Liver (tissue), 3 donors: ENCODE measurements around the gene HCN3.

Experiments
- FOXA1 ChIP-seq: IDR thresholded peaks from 2 replicates; pipeline ENCODE4 v1.6.1; 2016; ENCODE audit warnings: antibody characterized with exemption
- GABPA ChIP-seq, 2 donors: IDR thresholded peaks in 1 of 2; conservative IDR thresholded peaks in 1 of 2; 2 replicates each; pipeline ENCODE4 v1.6.1; 2016; ENCODE audit warnings: antibody characterized with exemption in 2 of 2, mild to moderate bottlenecking in 1 of 2, moderate library complexity in 1 of 2
- JUND ChIP-seq, 2 donors: IDR thresholded peaks; 2 replicates each; pipeline ENCODE4 v1.6.1; 2016; ENCODE audit warnings: antibody characterized with exemption in 2 of 2
- RAD21 ChIP-seq, 2 donors: IDR thresholded peaks; 2 replicates each; pipeline ENCODE4 v1.6.1; 2016; ENCODE audit warnings: antibody characterized with exemption in 2 of 2, mild to moderate bottlenecking in 2 of 2
- SP1 ChIP-seq: IDR thresholded peaks from 2 replicates; pipeline ENCODE4 v1.6.1; 2018; ENCODE audit warnings: antibody characterized with exemption, mild to moderate bottlenecking
- TAF1 ChIP-seq: conservative IDR thresholded peaks from 2 replicates; pipeline ENCODE4 v1.6.1; 2016; ENCODE audit warnings: antibody characterized with exemption, mild to moderate bottlenecking
- YY1 ChIP-seq: IDR thresholded peaks from 2 replicates; pipeline ENCODE4 v1.6.1; 2016; ENCODE audit warnings: antibody characterized with exemption, mild to moderate bottlenecking
- TF ChIP-seq, protein P1 (sequence below): fragments of 150-350 bp; IDR thresholded peaks from 2 replicates; pipeline ENCODE4 v1.5.1; 2017; ENCODE audit warnings: improper control_type of control experiment, low read depth, low read length; ENCODE audit not compliant: missing input control
- TF ChIP-seq, protein P2 (sequence below): IDR thresholded peaks from 2 replicates; pipeline ENCODE4 v1.6.1; 2016; ENCODE audit warnings: antibody characterized with exemption
- donor health status: healthy.
- donor health status: healthy.

DNA sequence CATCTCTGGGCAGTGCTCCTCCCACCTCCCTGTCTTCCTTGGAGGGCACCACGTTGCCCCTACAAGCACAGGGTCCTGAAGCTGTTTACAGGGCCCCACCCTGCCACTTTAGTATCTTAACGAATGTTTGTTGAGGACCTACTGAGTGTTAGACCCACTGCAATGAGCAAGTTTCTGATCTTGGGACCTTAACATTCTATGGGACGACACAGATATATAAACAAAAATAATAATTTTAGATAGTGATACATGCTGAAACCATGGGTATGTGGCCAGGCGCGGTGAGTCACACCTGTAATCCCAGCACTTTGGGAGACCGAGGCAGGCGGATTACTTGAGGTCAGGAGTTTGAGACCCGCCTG, 32.1 kb upstream of the HCN3 start:
- TF ChIP-seq, protein P1, sequence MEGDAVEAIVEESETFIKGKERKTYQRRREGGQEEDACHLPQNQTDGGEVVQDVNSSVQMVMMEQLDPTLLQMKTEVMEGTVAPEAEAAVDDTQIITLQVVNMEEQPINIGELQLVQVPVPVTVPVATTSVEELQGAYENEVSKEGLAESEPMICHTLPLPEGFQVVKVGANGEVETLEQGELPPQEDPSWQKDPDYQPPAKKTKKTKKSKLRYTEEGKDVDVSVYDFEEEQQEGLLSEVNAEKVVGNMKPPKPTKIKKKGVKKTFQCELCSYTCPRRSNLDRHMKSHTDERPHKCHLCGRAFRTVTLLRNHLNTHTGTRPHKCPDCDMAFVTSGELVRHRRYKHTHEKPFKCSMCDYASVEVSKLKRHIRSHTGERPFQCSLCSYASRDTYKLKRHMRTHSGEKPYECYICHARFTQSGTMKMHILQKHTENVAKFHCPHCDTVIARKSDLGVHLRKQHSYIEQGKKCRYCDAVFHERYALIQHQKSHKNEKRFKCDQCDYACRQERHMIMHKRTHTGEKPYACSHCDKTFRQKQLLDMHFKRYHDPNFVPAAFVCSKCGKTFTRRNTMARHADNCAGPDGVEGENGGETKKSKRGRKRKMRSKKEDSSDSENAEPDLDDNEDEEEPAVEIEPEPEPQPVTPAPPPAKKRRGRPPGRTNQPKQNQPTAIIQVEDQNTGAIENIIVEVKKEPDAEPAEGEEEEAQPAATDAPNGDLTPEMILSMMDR = no peak
- TF ChIP-seq RAD21 (IDR thresholded peaks at IDR 0.05) (no peak), JUND (IDR thresholded peaks at IDR 0.05) (no peak), YY1 (no peak), FOXA1 (no peak), SP1 (no peak), TAF1 (no peak), GABPA (IDR thresholded peaks at IDR 0.05 in 1 of 2, conservative IDR thresholded peaks at IDR 0.05 in 1 of 2) (no peak)
- TF ChIP-seq, protein P2, sequence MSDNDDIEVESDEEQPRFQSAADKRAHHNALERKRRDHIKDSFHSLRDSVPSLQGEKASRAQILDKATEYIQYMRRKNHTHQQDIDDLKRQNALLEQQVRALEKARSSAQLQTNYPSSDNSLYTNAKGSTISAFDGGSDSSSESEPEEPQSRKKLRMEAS = no peak
